SK-N-SH (cell line): ENCODE results near the gene ZER1. TPM values are rescaled to one million over a fixed set of nuclear protein-coding genes. Genes with fewer than 3 reads are reported as not detected.

ENCODE experiments used
- CTCF ChIA-PET: fragments of 300-600, 350-600 bp; formaldehyde crosslinking; extraction: SDS; loops from one replicate; lab custom pipeline; 2021; lab: Yijun Ruan, JAX
- POLR2A ChIA-PET: fragments of 350-600 bp; sonication (Branson Sonifier 250); formaldehyde crosslinking; extraction: SDS; loops from one replicate; lab custom pipeline; 2020; ENCODE audit warnings: antibody characterized with exemption, inconsistent platforms; lab: Yijun Ruan, JAX
- DNase-seq: peaks from one replicate; pipeline ENCODE4 v3.0.0; 2012
- H2AFZ ChIP-seq: fragments of 200-600 bp; sonication (generic); 2 replicates; pipeline ENCODE4 v1.8.1; 2016; ENCODE audit warnings: antibody characterized with exemption, mild to moderate bottlenecking, low read depth
- H3F3A ChIP-seq: fragments of 200-600 bp; sonication (generic); replicated peaks from 2 replicates; pipeline ENCODE3; 2016; ENCODE audit warnings: antibody characterized with exemption, mild to moderate bottlenecking; ENCODE audit not compliant: insufficient read depth
- H3K27ac ChIP-seq, 2 experiments: fragments of 200-500 bp in 1 of 2; fragments of 200-600 bp in 1 of 2; sonication (Bioruptor generic) in 1 of 2; sonication (generic), shearing (Covaris generic) in 1 of 2; 2 replicates each; pipeline versions ENCODE4 v1.5.1 to v1.6.1; 2014 to 2016; ENCODE audit warnings: low read depth in 2 of 2, inconsistent platforms in 1 of 2, low read length in 1 of 2, mild to moderate bottlenecking in 1 of 2, mixed read lengths in 1 of 2
- H3K27me3 ChIP-seq: fragments of 200-600 bp; sonication (generic), shearing (Covaris generic); 2 replicates; pipeline ENCODE4 v1.6.1; 2016; ENCODE audit warnings: mixed run types; ENCODE audit not compliant: insufficient read depth
- H3K36me3 ChIP-seq, 2 experiments: fragments of 200-500 bp in 1 of 2; fragments of 200-600 bp in 1 of 2; sonication (Bioruptor generic) in 1 of 2; sonication (generic) in 1 of 2; replicated peaks in 1 of 2; 2 replicates each; pipeline versions ENCODE3 to v1.5.1; 2014 to 2016; ENCODE audit warnings: low read length in 1 of 2, mild to moderate bottlenecking in 1 of 2; ENCODE audit not compliant: insufficient read depth in 2 of 2, control insufficient read depth in 1 of 2
- H3K4me1 ChIP-seq, 2 experiments: fragments of 200-500 bp in 1 of 2; fragments of 200-600 bp in 1 of 2; sonication (Bioruptor generic) in 1 of 2; sonication (generic), shearing (Covaris generic) in 1 of 2; 2 replicates each; pipeline versions ENCODE4 v1.5.1 to v1.6.1; 2014 to 2016; ENCODE audit warnings: low read depth in 1 of 2, low read length in 1 of 2, mixed run types in 1 of 2; ENCODE audit not compliant: insufficient read depth in 2 of 2, control insufficient read depth in 1 of 2
- H3K4me2 ChIP-seq: fragments of 200-600 bp; sonication (generic), shearing (Covaris generic); 2 replicates; pipeline ENCODE4 v1.6.1; 2017; ENCODE audit warnings: mixed run types
- H3K4me3 ChIP-seq, 2 experiments: fragments of 200-500 bp in 1 of 2; fragments of 200-600 bp in 1 of 2; sonication (Bioruptor generic) in 1 of 2; sonication (generic), shearing (Covaris generic) in 1 of 2; 2 replicates each; pipeline versions ENCODE4 v1.5.1 to v1.8.1; 2014 to 2016; ENCODE audit warnings: low read depth in 2 of 2, inconsistent platforms in 1 of 2, low read length in 1 of 2, mild to moderate bottlenecking in 1 of 2, mixed read lengths in 1 of 2, moderate library complexity in 1 of 2
- H3K79me2 ChIP-seq: fragments of 200-600 bp; sonication (generic); 2 replicates; pipeline ENCODE4 v1.8.1; 2017; ENCODE audit warnings: mild to moderate bottlenecking; ENCODE audit not compliant: insufficient read depth
- H3K9ac ChIP-seq: fragments of 200-600 bp; sonication (generic); 2 replicates; pipeline ENCODE4 v1.6.1; 2017; ENCODE audit warnings: mixed run types
- H3K9me2 ChIP-seq: fragments of 200-600 bp; sonication (generic); 2 replicates; pipeline ENCODE4 v1.6.1; 2017; ENCODE audit warnings: mixed run types
- H3K9me3 ChIP-seq: fragments of 200-600 bp; sonication (generic); 2 replicates; pipeline ENCODE4 v1.6.1; 2017; ENCODE audit warnings: mixed run types, mild to moderate bottlenecking, moderate library complexity
- H4K20me1 ChIP-seq: fragments of 200-600 bp; sonication (generic); 2 replicates; pipeline ENCODE4 v1.6.1; 2017; ENCODE audit warnings: mild to moderate bottlenecking, mixed run types; ENCODE audit not compliant: insufficient read depth
- ELF1 ChIP-seq: IDR thresholded peaks from 2 replicates; pipeline ENCODE4 v1.4.0; 2012
- EP300 ChIP-seq, 2 experiments: IDR thresholded peaks; 2 replicates each; pipeline versions ENCODE4 v1.4.0 to v1.6.1; 2012; ENCODE audit warnings: borderline replicate concordance in 1 of 2, low read depth in 1 of 2, low read length in 1 of 2
- EZH2phosphoT487 ChIP-seq: fragments of 200-600 bp; sonication (generic); IDR thresholded peaks from 2 replicates; pipeline ENCODE4 v1.6.1; 2017; ENCODE audit warnings: low read depth, mixed run types, mild to moderate bottlenecking, antibody characterized with exemption, moderate library complexity, borderline replicate concordance
- MEF2A ChIP-seq: IDR thresholded peaks from 2 replicates; pipeline ENCODE4 v1.4.0; 2012; ENCODE audit warnings: low read depth, borderline replicate concordance
- MXI1 ChIP-seq: IDR thresholded peaks from 2 replicates; pipeline ENCODE4 v1.6.1; 2012; ENCODE audit warnings: mild to moderate bottlenecking, low read depth, low read length, improper control_type of control experiment
- NRF1 ChIP-seq: IDR thresholded peaks from 2 replicates; pipeline ENCODE4 v1.6.1; 2012; ENCODE audit warnings: low read depth, mild to moderate bottlenecking, low read length
- RCOR1 ChIP-seq: fragments of 150-350 bp; IDR thresholded peaks from 2 replicates; pipeline ENCODE4 v1.6.1; 2017; ENCODE audit warnings: antibody characterized with exemption, low read length
- RXRA ChIP-seq: IDR thresholded peaks from 2 replicates; pipeline ENCODE4 v1.4.0; 2012; ENCODE audit warnings: low read depth, mild to moderate bottlenecking, borderline replicate concordance
- SMC3 ChIP-seq: IDR thresholded peaks from 2 replicates; pipeline ENCODE4 v1.6.1; 2012; ENCODE audit warnings: low read depth, low read length, improper control_type of control experiment
- USF2 ChIP-seq: fragments of 150-350 bp; IDR thresholded peaks from 2 replicates; pipeline ENCODE4 v1.6.1; 2017; ENCODE audit warnings: antibody characterized with exemption, low read length, low read depth, borderline replicate concordance
- WGBS: methylation state at CpG from one replicate; pipeline ENCODE4 v1.1.6; 2017; ENCODE audit warnings: low lambda C conversion rate; 5-methylcytosine and 5-hydroxymethylcytosine counted together
- polyA plus RNA-seq, 3 experiments: library from polyadenylated mRNA; depleted of rRNA; stranded (reverse); fragments of >200 nt; gene quantifications; 2 replicates each; pipeline ENCODE4 v1.2.3, GENCODE V29; 2012
- TF ChIP-seq, protein P1 (sequence below): fragments of 200-600 bp; sonication (generic); IDR thresholded peaks from 2 replicates; pipeline ENCODE4 v1.6.1; 2017; ENCODE audit warnings: antibody characterized with exemption, mild to moderate bottlenecking, moderate library complexity
- TF ChIP-seq, protein P2 (sequence below): IDR thresholded peaks from 2 replicates; pipeline ENCODE4 v1.6.1; 2012; ENCODE audit warnings: mild to moderate bottlenecking, low read depth, low read length, moderate library complexity

ZER1 gene
- polyA plus RNA-seq, 1 of the 3 experiments (the other 2 are of a cell fraction): 30.9 TPM

- no peaks in the 10 kb centered on the region for H3K9me3 ChIP-seq
- no peaks in the 10 kb centered on the region for H3K79me2 ChIP-seq
- no peaks in the 10 kb centered on the region for H3K4me1 ChIP-seq
- ChIA-PET POLR2A (no interaction called here), CTCF (interaction anchor here (1.5 kb wide), 1 partner anchor 16 kb away, joined by 7 read pairs; the partner anchor contains the start of gene ENDOG)
- TF ChIP-seq RXRA: no peak
- no peak for TF ChIP-seq RCOR1
- TF ChIP-seq ELF1: no peak
- TF ChIP-seq NRF1: no peak
- TF ChIP-seq EZH2phosphoT487: no peak
- no peak for TF ChIP-seq EP300 (IDR thresholded peaks at IDR 0.05; ENCODE audit: borderline replicate concordance in 1 of 2, low read depth in 1 of 2, low read length in 1 of 2)
- TF ChIP-seq, protein P1, sequence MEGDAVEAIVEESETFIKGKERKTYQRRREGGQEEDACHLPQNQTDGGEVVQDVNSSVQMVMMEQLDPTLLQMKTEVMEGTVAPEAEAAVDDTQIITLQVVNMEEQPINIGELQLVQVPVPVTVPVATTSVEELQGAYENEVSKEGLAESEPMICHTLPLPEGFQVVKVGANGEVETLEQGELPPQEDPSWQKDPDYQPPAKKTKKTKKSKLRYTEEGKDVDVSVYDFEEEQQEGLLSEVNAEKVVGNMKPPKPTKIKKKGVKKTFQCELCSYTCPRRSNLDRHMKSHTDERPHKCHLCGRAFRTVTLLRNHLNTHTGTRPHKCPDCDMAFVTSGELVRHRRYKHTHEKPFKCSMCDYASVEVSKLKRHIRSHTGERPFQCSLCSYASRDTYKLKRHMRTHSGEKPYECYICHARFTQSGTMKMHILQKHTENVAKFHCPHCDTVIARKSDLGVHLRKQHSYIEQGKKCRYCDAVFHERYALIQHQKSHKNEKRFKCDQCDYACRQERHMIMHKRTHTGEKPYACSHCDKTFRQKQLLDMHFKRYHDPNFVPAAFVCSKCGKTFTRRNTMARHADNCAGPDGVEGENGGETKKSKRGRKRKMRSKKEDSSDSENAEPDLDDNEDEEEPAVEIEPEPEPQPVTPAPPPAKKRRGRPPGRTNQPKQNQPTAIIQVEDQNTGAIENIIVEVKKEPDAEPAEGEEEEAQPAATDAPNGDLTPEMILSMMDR: no peak
- no peak for TF ChIP-seq MXI1
- TF ChIP-seq, protein P2, sequence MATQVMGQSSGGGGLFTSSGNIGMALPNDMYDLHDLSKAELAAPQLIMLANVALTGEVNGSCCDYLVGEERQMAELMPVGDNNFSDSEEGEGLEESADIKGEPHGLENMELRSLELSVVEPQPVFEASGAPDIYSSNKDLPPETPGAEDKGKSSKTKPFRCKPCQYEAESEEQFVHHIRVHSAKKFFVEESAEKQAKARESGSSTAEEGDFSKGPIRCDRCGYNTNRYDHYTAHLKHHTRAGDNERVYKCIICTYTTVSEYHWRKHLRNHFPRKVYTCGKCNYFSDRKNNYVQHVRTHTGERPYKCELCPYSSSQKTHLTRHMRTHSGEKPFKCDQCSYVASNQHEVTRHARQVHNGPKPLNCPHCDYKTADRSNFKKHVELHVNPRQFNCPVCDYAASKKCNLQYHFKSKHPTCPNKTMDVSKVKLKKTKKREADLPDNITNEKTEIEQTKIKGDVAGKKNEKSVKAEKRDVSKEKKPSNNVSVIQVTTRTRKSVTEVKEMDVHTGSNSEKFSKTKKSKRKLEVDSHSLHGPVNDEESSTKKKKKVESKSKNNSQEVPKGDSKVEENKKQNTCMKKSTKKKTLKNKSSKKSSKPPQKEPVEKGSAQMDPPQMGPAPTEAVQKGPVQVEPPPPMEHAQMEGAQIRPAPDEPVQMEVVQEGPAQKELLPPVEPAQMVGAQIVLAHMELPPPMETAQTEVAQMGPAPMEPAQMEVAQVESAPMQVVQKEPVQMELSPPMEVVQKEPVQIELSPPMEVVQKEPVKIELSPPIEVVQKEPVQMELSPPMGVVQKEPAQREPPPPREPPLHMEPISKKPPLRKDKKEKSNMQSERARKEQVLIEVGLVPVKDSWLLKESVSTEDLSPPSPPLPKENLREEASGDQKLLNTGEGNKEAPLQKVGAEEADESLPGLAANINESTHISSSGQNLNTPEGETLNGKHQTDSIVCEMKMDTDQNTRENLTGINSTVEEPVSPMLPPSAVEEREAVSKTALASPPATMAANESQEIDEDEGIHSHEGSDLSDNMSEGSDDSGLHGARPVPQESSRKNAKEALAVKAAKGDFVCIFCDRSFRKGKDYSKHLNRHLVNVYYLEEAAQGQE: no peak
- TF ChIP-seq USF2: no peak
- TF ChIP-seq SMC3: no peak
- no peak for TF ChIP-seq MEF2A
- H3K36me3 ChIP-seq: peaks cover 41 to 45% of the 10 kb centered on the region in 2 experiments
- H3K9me2 ChIP-seq: no peaks in the 10 kb centered on the region
- no peak for DNase-seq
- no peak overlapping the region for H3K27ac ChIP-seq
- H4K20me1 ChIP-seq: no peaks in the 10 kb centered on the region
- H3K4me2 ChIP-seq: no peak overlapping the region
- H2AFZ ChIP-seq: no peak overlapping the region
- no peak overlapping the region for H3K9ac ChIP-seq
- H3F3A ChIP-seq: no peaks in the 10 kb centered on the region
- no peak overlapping the region for H3K4me3 ChIP-seq
- H3K27me3 ChIP-seq: no peaks in the 10 kb centered on the region
- WGBS: 93% methylated on average over 4 of the region's 4 CpGs
These were observed 30.8 kb upstream of the ZER1 start for GRCh38 chr9:128802482-128802881.
